ENCODE measurements around the gene PRPSAP1.

The PRPSAP1 gene

GRCh38 chr17:76379275-76379641 lies 25.5 kb upstream of the PRPSAP1 start:
- ATAC-seq, result no peak
- TF ChIP-seq PPARA (CRISPR knock-in tag; IDR thresholded peaks at IDR 0.05; ENCODE audit: borderline replicate concordance), result no peak
- no peak for TF ChIP-seq TOX (CRISPR knock-in tag; IDR thresholded peaks at IDR 0.05; ENCODE audit: borderline replicate concordance)
- no peak for TF ChIP-seq ZNF70 (CRISPR knock-in tag; IDR thresholded peaks at IDR 0.05)
- TF ChIP-seq, protein P1, sequence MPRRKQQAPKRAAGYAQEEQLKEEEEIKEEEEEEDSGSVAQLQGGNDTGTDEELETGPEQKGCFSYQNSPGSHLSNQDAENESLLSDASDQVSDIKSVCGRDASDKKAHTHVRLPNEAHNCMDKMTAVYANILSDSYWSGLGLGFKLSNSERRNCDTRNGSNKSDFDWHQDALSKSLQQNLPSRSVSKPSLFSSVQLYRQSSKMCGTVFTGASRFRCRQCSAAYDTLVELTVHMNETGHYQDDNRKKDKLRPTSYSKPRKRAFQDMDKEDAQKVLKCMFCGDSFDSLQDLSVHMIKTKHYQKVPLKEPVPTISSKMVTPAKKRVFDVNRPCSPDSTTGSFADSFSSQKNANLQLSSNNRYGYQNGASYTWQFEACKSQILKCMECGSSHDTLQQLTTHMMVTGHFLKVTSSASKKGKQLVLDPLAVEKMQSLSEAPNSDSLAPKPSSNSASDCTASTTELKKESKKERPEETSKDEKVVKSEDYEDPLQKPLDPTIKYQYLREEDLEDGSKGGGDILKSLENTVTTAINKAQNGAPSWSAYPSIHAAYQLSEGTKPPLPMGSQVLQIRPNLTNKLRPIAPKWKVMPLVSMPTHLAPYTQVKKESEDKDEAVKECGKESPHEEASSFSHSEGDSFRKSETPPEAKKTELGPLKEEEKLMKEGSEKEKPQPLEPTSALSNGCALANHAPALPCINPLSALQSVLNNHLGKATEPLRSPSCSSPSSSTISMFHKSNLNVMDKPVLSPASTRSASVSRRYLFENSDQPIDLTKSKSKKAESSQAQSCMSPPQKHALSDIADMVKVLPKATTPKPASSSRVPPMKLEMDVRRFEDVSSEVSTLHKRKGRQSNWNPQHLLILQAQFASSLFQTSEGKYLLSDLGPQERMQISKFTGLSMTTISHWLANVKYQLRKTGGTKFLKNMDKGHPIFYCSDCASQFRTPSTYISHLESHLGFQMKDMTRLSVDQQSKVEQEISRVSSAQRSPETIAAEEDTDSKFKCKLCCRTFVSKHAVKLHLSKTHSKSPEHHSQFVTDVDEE (CRISPR knock-in tag; IDR thresholded peaks at IDR 0.05), result no peak
- TF ChIP-seq OSR1 (CRISPR knock-in tag; IDR thresholded peaks at IDR 0.05), result no peak
- TF ChIP-seq ISL1 (CRISPR knock-in tag; IDR thresholded peaks at IDR 0.05), result no peak
- TF ChIP-seq, protein P2, sequence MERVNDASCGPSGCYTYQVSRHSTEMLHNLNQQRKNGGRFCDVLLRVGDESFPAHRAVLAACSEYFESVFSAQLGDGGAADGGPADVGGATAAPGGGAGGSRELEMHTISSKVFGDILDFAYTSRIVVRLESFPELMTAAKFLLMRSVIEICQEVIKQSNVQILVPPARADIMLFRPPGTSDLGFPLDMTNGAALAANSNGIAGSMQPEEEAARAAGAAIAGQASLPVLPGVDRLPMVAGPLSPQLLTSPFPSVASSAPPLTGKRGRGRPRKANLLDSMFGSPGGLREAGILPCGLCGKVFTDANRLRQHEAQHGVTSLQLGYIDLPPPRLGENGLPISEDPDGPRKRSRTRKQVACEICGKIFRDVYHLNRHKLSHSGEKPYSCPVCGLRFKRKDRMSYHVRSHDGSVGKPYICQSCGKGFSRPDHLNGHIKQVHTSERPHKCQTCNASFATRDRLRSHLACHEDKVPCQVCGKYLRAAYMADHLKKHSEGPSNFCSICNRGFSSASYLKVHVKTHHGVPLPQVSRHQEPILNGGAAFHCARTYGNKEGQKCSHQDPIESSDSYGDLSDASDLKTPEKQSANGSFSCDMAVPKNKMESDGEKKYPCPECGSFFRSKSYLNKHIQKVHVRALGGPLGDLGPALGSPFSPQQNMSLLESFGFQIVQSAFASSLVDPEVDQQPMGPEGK (CRISPR knock-in tag; IDR thresholded peaks at IDR 0.05; ENCODE audit: borderline replicate concordance), result no peak
- no peak for TF ChIP-seq CSRNP3 (CRISPR knock-in tag; IDR thresholded peaks at IDR 0.05)
- TF ChIP-seq GLIS3 (CRISPR knock-in tag; IDR thresholded peaks at IDR 0.05), result no peak
- no peak for TF ChIP-seq ARNTL (CRISPR knock-in tag; IDR thresholded peaks at IDR 0.05; ENCODE audit: borderline replicate concordance, low read depth)
- TF ChIP-seq ZNF8 (CRISPR knock-in tag; IDR thresholded peaks at IDR 0.05), result no peak
- no peak for TF ChIP-seq ZFP30 (CRISPR knock-in tag; IDR thresholded peaks at IDR 0.05)
- TF ChIP-seq SNAI2 (CRISPR knock-in tag; IDR thresholded peaks at IDR 0.05), result no peak
- TF ChIP-seq RARB (CRISPR knock-in tag; IDR thresholded peaks at IDR 0.05), result no peak
- no peak for TF ChIP-seq TCF4 (CRISPR knock-in tag; IDR thresholded peaks at IDR 0.05; ENCODE audit: borderline replicate concordance)
- TF ChIP-seq ZNF565 (CRISPR knock-in tag; conservative IDR thresholded peaks at IDR 0.05; ENCODE audit: low read depth), result no peak
- TF ChIP-seq CSDC2 (CRISPR knock-in tag; IDR thresholded peaks at IDR 0.05), result no peak

DNA sequence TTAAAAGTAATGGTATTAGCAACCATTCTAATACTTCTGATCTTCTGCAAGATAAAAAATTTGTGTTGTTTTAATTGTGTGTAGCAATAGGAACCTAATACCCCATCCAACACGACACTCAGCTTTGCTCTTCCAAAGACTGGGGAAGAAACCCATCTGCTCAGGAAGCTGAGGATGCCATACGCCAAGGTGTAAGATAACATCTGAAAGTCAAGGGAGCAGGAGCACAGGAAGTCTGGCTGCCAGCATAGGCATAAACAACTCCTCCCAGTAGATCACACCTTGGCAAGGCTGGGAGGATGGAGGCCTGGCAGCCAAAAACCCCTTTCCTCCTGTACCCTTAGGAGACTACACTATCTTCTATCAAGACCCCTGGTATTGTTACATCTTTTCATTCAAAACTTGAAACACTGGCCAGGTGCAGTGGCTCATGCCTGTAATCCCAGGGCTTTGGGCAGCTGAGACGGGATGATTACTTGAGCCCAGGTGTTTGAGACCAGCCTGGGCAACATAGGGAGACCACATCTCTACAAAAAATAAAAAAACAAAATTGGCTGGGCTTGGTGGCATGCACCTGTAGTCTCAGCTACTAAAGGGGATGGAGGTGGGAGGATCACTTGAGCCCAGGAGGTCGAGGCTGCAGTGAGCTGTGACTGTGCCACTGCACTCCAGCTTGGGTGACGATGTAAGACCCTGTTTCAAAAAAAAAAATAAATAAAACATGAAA lies 25.0 kb upstream of the PRPSAP1 start:
- TF ChIP-seq OSR1 (CRISPR knock-in tag; IDR thresholded peaks at IDR 0.05), result no peak
- TF ChIP-seq CSDC2 (CRISPR knock-in tag; IDR thresholded peaks at IDR 0.05), result no peak
- TF ChIP-seq, protein P1 (CRISPR knock-in tag; IDR thresholded peaks at IDR 0.05), result no peak
- TF ChIP-seq RARB (CRISPR knock-in tag; IDR thresholded peaks at IDR 0.05), result no peak
- TF ChIP-seq BACH2 (CRISPR knock-in tag; IDR thresholded peaks at IDR 0.05; ENCODE audit: borderline replicate concordance), result no peak

GRCh38 chr17:76376318-76377133 lies 22.8 kb upstream of the PRPSAP1 start:
- ATAC-seq, result no peak
- no peak for TF ChIP-seq GLIS3 (CRISPR knock-in tag; IDR thresholded peaks at IDR 0.05)
- TF ChIP-seq ISL1 (CRISPR knock-in tag; IDR thresholded peaks at IDR 0.05), result no peak
- no peak for TF ChIP-seq PPARA (CRISPR knock-in tag; IDR thresholded peaks at IDR 0.05; ENCODE audit: borderline replicate concordance)
- no peak for TF ChIP-seq TCF4 (CRISPR knock-in tag; IDR thresholded peaks at IDR 0.05; ENCODE audit: borderline replicate concordance)
- no peak for TF ChIP-seq CREB5 (CRISPR knock-in tag; IDR thresholded peaks at IDR 0.05; ENCODE audit: low read depth)
- TF ChIP-seq RARB (CRISPR knock-in tag; IDR thresholded peaks at IDR 0.05), result no peak
- TF ChIP-seq, protein P2 (CRISPR knock-in tag; IDR thresholded peaks at IDR 0.05; ENCODE audit: borderline replicate concordance), result no peak

More for the DNA sequence above, 25.0 kb upstream of the PRPSAP1 start:
- no peak for ATAC-seq

Data from SK-N-SH treated with all-trans-retinoic acid at 6 μM for 48 hours (cell line).